Smooth muscle cell of the brain vasculature (primary cell): ENCODE data around the gene IFIT3.
A peak's percentile ranks its signal among the peaks of the same experiment; 100 is the strongest.
"Not testable (repeated sequence)": the region's sequence is repeated elsewhere in the genome, so short reads cannot be mapped to it uniquely, and the experiment has no call there.

Source experiments
- DNase-seq: peaks from one replicate; pipeline ENCODE4 v3.0.0-alpha.2; 2012; ENCODE audit warnings: low read depth, low spot score

The IFIT3 gene

DNA sequence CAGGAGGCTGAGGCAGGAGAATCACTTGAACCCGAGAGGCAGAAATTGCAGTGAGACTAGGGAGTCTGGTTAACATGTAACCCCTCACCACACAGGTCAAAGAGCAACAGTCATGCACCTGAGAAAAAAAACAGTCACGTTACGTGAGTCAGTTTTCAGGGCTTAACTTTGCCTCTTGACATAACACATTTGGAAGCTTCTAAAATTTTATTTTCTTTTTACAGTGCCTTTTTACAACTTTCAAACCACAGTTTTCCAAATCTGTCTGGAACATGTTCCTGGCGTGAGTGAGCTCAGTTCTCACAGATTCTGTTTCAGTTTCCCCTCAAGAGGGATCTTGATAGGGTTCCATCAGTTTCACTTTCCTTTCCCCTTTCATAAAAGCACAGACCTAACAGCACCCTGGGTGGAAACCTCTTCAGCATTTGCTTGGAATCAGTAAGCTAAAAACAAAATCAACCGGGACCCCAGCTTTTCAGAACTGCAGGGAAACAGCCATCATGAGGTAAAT, 4.4 kb downstream of the IFIT3 start:
- DNase-seq: peak; percentile 58

DNA sequence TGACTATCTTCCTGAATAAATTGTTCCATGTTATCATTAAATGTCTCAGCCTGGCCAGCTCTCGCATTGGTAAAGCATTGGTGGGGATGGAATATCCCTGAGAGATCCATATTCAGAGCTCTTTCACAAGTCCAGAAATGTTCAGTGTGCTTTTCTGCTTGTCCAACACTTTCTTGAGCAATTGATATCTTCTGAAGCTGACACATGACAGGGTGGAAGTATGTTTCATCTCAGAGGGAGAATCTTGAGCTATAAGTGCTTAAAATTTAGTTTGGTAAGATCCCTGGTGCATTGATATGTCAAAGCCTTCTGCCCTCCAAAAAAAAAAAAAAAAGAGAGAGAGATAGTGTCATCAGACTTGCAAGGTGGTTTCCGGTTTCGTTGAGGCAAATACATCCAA, 7.4 kb downstream of the IFIT3 start:
- DNase-seq: no peak

- DNase-seq: no peak
Observed at GRCh38 chr10:89336241-89336640, 8.4 kb downstream of the IFIT3 start.

- no peak for DNase-seq
Observed at GRCh38 chr10:89337484-89337883, 9.7 kb downstream of the IFIT3 start.

GRCh38 chr10:89338713-89339112, 10.9 kb downstream of the IFIT3 start:
- no peak for DNase-seq

- no peak for DNase-seq
Observed at GRCh38 chr10:89339875-89340274, 12.1 kb downstream of the IFIT3 start.

DNA sequence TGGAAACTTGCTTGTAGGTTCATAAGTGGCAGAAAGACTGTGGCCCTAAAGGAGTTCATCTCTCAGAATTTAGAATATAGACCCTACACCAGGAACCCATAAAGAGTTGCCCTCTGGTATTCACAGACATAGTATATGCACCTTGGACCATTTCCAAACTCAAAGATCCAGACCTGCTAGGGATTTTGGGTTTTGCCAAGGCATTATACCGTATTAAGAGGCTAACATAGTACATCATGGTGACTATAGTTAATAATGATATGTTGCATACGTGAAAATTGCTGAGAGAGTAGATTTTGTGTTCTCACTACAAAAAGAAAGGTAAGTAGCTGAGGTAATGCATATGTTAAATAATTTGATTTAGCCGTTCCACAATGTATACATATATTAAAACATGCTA, 13.9 kb downstream of the IFIT3 start:
- no peak for DNase-seq

GRCh38 chr10:89342206-89342958, 14.6 kb downstream of the IFIT3 start:
- peak; percentile 74 for DNase-seq

DNA sequence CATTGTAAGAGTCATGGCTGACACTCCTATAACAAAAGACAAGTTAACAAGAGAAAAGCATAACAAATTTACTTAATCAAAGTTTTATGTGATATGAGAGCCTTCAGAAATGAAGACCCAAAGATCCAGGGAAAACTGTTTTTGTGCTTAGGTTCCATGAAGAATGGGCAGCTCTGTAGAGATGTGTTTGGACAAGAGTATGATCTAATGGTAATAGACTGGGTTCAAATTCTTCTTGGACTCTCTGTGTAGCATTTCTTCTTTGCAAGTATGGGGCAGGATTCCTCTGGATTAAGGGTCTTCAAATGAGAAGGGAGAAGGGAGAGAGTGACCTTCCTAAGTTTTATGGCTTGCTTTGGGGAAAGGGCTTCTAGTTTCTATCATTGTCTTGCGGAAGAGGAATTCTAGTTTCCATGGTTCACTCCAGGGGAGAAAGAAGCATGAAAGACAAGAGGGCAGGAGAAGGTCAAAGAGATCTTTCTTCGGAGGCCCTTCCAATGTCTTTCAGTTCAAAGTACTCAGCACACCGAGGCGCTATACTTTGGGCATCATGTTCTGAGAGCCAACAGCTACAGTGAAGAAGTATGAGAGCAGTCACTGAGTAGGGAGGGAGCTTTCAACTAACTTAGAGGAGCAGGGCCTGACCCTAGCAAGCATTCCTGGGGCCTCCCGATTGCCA, 15.4 kb downstream of the IFIT3 start:
- DNase-seq: no peak

- DNase-seq: no peak
Observed at GRCh38 chr10:89344156-89344555, 16.4 kb downstream of the IFIT3 start.

- DNase-seq: no peak
Observed at GRCh38 chr10:89345367-89346000, 17.7 kb downstream of the IFIT3 start.

- no peak for DNase-seq
Observed at GRCh38 chr10:89346405-89347254, 18.8 kb downstream of the IFIT3 start.

- no peak for DNase-seq
Observed at GRCh38 chr10:89347701-89348457, 20.1 kb downstream of the IFIT3 start.

DNA sequence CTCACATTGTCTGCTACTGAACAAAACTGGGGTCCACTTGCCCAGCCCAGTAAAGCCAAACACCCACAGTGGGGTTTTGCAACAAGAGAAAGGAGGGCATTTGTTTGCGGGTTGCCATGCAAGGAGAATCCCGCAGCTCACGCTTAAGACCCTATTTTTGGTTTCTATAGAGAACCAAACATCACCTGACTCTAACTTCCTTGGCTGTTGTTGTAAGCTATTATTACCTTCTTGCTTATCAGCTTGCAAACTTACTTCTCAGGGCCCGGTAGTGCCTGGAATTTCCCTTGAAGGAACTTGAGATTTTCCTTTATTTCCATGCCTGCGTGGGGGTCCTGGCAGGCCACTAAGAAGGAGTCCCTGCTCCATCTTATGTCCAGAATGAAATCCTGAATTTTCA, 20.7 kb downstream of the IFIT3 start:
- DNase-seq: no peak

DNA sequence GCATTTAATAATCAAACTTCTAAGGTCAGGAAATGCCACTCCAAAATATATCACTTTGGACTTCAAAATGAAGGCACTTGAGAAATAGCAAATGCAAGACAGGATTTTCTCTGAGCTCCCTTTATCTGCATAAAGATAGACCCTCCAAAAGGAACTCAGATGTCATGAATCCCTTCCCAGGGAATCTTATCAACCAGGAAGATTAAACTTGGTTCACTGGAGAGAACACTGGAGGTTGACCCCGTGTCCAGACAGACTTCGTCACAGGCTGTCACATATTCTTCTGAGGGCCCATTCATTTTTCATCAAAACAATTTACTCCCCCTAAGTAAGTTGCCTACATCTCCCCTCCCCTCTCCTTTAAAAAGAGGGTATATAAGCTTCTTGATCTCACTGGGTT, 21.2 kb downstream of the IFIT3 start:
- DNase-seq: no peak

GRCh38 chr10:89350631-89351315, 23.0 kb downstream of the IFIT3 start:
- not testable (repeated sequence) for DNase-seq

DNA sequence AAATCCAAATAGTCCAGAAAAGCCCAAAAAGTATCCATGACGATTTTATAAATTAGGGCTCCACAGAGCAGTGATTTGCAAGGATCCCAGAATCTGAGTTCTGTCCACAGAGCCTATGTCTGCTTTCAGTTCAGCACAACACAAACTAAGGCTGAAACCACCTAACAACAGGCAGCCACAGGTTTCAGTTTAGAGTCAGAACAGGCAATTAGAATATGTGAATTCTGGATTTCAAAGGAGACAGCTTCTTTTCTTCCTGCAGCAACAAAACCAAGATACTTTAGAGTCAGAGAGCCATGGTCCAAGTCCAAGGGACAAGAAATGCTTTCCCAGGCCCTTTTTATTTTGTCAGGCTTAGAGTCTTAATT, 23.6 kb downstream of the IFIT3 start:
- no peak for DNase-seq

DNA sequence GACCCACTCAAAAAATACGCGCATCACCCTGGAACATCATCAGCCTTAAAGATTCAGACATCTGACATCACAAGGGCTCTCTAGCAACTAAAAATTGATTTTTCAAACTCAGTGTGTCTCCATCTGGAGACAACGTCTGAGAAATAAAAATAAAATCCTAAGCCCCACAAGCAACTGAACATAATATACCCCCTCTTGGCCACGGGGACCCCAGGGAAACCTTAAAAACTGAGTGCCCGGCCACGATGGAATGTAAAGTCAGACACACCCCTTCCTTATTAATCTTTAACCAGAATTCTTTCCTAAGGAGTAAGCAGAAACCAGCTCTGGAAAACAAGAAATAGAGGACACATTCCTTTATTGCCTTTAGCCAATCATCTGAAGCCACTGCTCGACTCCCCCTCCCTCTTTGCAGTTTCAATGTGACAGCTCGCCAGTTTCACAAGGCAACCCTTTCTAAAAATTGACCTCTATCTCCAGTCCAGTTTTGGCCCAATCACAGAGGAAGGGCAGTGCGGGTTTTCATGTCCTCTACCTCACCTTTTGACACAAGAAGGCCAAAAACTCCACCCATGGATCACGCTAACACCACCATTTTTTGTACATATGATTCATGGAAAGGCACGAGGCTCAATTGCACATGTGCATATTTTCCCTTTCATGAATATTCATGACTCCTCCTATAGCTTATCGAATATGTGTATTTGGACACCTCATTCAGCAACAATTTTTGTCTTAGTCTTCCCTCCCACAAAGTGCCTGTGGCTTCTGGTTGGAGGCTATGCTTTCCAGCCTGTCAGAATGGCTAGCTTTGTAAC, 24.2 kb downstream of the IFIT3 start:
- no peak for DNase-seq

DNA sequence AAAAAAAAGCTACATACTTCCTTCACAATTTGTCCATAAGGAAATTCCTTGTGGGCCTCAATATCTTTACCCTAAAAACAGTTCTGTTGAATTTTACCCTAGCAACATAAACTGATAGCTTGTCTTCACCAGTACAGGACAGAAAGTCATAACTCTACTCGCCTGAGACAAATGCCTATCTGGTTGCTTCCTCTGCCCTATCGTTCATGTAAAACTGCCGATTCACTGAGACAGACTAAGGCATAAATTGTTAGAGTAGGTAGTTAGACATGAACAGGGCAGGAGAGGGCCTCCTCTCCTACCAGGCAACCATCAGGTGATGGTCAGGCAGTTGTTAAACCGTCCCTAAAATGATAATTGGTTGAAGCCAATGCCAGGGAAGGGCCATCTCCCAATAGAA, 25.0 kb downstream of the IFIT3 start:
- DNase-seq: no peak
